Endothelial cell of umbilical vein (primary cell): Measurements from ENCODE around the gene CD74. TPM values are rescaled to one million over a fixed set of nuclear protein-coding genes. Genes with fewer than 3 reads are reported as not detected.

Experiments
- BruUV-seq: library from RNA; stranded (reverse); fragments of 400-500 nt; replicated peaks from 2 replicates; lab custom pipeline; 2021; lab: Mats Ljungman, UMichigan
- CTCF ChIA-PET: fragments of 300-600, 350-600 bp; sonication (Branson Sonifier 250); formaldehyde crosslinking; loops from one replicate; lab custom pipeline; 2021; ENCODE audit warnings: antibody characterized with exemption, inconsistent platforms; lab: Charles Lee
- POLR2A ChIA-PET: fragments of 300-600, 350-600 bp; sonication (Branson Sonifier 250); formaldehyde crosslinking; loops from one replicate; lab custom pipeline; 2021; ENCODE audit warnings: antibody characterized with exemption, inconsistent platforms; lab: Charles Lee
- DNase-seq: peaks from one replicate; pipeline ENCODE4 v3.0.0-alpha.2; 2011; ENCODE audit warnings: low read depth, low spot score
- FAIRE-seq: peaks from 2 replicates; lab custom pipeline; 2011; peaks lifted over from hg19 to GRCh38; lab: Jason Lieb, UNC
- H2AFZ ChIP-seq: 2 replicates; pipeline ENCODE4 v1.6.0; 2012; ENCODE audit warnings: low read depth, low read length, control low read depth, inconsistent platforms
- H3K27ac ChIP-seq: 2 replicates; pipeline ENCODE4 v1.5.1; 2011; ENCODE audit warnings: low read depth, mild to moderate bottlenecking, control low read depth, low read length, moderate library complexity; ENCODE audit not compliant: insufficient read depth
- H3K27me3 ChIP-seq, 2 experiments: 2 replicates each; pipeline versions ENCODE4 v1.6.0 to v1.6.1; 2011; ENCODE audit warnings: low read length in 2 of 2, mixed read lengths in 1 of 2; ENCODE audit not compliant: control insufficient read depth in 2 of 2, insufficient read depth in 2 of 2
- H3K36me3 ChIP-seq, 2 experiments: 2 replicates in 1 of 2; 3 replicates in 1 of 2; pipeline ENCODE4 v1.5.1; 2011; ENCODE audit warnings: low read length in 2 of 2, mild to moderate bottlenecking in 1 of 2, moderate library complexity in 1 of 2; ENCODE audit not compliant: control insufficient read depth in 2 of 2, insufficient read depth in 2 of 2; ENCODE audit errors: extremely low read depth in 1 of 2
- H3K4me1 ChIP-seq: 3 replicates; pipeline ENCODE4 v1.5.1; 2011; ENCODE audit warnings: mild to moderate bottlenecking, low read length; ENCODE audit not compliant: control insufficient read depth, insufficient read depth; ENCODE audit errors: extremely low read depth
- H3K4me2 ChIP-seq: 2 replicates; pipeline ENCODE4 v1.6.1; 2011; ENCODE audit warnings: low read length, control low read depth, mixed read lengths; ENCODE audit not compliant: insufficient read depth
- H3K4me3 ChIP-seq, 3 experiments: fragments of 200-600 bp in 1 of 3; sonication (generic), shearing (Covaris generic) in 1 of 3; replicated peaks in 1 of 3; 2 replicates each; pipeline ENCODE4 v1.5.1; 2011 to 2016; ENCODE audit warnings: control low read depth in 3 of 3, low read length in 3 of 3, mild to moderate bottlenecking in 2 of 3, inconsistent platforms in 1 of 3, low read depth in 1 of 3, moderate library complexity in 1 of 3; ENCODE audit not compliant: insufficient read depth in 1 of 3
- H3K79me2 ChIP-seq: 2 replicates; pipeline ENCODE4 v1.6.0; 2012; ENCODE audit warnings: low read length, inconsistent platforms; ENCODE audit not compliant: control insufficient read depth, insufficient read depth
- H3K9ac ChIP-seq: replicated peaks from 2 replicates; pipeline ENCODE3; 2011; ENCODE audit warnings: low read length, control low read depth; ENCODE audit not compliant: insufficient read depth; ENCODE audit errors: extremely low read depth
- H3K9me1 ChIP-seq: replicated peaks from 3 replicates; pipeline ENCODE4 v1.6.0; 2011; ENCODE audit warnings: mild to moderate bottlenecking, low read length; ENCODE audit not compliant: control insufficient read depth, insufficient read depth; ENCODE audit errors: extremely low read depth
- H3K9me3 ChIP-seq: replicated peaks from 2 replicates; pipeline ENCODE4 v1.5.1; 2012; ENCODE audit warnings: low read length, inconsistent platforms; ENCODE audit not compliant: control insufficient read depth, insufficient read depth
- H4K20me1 ChIP-seq: replicated peaks from 2 replicates; pipeline ENCODE3; 2011; ENCODE audit warnings: mild to moderate bottlenecking, low read length; ENCODE audit not compliant: control insufficient read depth, insufficient read depth; ENCODE audit errors: extremely low read depth
- EZH2 ChIP-seq: IDR thresholded peaks from 2 replicates; pipeline ENCODE4 v1.6.1; 2012; ENCODE audit warnings: borderline replicate concordance, low read depth, mild to moderate bottlenecking, moderate library complexity, low read length, inconsistent platforms; ENCODE audit not compliant: severe bottlenecking
- FOS ChIP-seq: IDR thresholded peaks from 2 replicates; pipeline ENCODE4 v1.6.1; 2011; ENCODE audit warnings: mild to moderate bottlenecking, low read length, moderate library complexity, borderline replicate concordance; ENCODE audit not compliant: insufficient read depth
- GATA2 ChIP-seq: IDR thresholded peaks from 2 replicates; pipeline ENCODE4 v1.7.0; 2011; ENCODE audit warnings: low read depth, mild to moderate bottlenecking, moderate library complexity, mixed read lengths, low read length; ENCODE audit not compliant: insufficient read length, insufficient read depth
- JUN ChIP-seq: IDR thresholded peaks from 2 replicates; pipeline ENCODE4 v1.6.1; 2011; ENCODE audit warnings: borderline replicate concordance, low read depth; ENCODE audit not compliant: insufficient read length, insufficient read depth
- MAX ChIP-seq: IDR thresholded peaks from 2 replicates; pipeline ENCODE4 v1.6.1; 2011; ENCODE audit not compliant: insufficient read depth, insufficient read length
- MYC ChIP-seq: IDR thresholded peaks from one replicate; pipeline ENCODE4 v1.6.1; 2011; ENCODE audit warnings: mild to moderate bottlenecking, low read depth, low read length
- POLR2A ChIP-seq: IDR thresholded peaks from 2 replicates; pipeline ENCODE4 v1.6.1; 2012; ENCODE audit warnings: low read depth, mild to moderate bottlenecking, control low read depth, low read length
- POLR2AphosphoS5 ChIP-seq: IDR thresholded peaks from 2 replicates; pipeline ENCODE4 v1.6.1; 2012; ENCODE audit warnings: low read depth, mild to moderate bottlenecking, control low read depth, low read length, moderate library complexity; ENCODE audit not compliant: insufficient read depth
- dilution Hi-C: fragments of 300-500 bp; cut with MboI; formaldehyde crosslinking; loops from one replicate; pipeline ENCODE4 v1.15.0; 2019; ENCODE audit warnings: low sequenced_read_pairs; ENCODE audit not compliant: extremely low pct_ligation_motif_present
- intact Hi-C: fragments of 100-400 bp; cut with micrococcal nuclease; formaldehyde crosslinking; loops from one replicate; pipeline ENCODE4 v1.10.0; 2022
- polyA plus RNA-seq, 4 experiments: library from polyadenylated mRNA; depleted of rRNA in 3 of 4; stranded (reverse) in 3 of 4; unstranded in 1 of 4; fragments of >200 nt; gene quantifications; 2 replicates each; pipeline versions ENCODE4 v1.2.1 to v1.2.3, GENCODE V29; 2011 to 2012; ENCODE audit warnings: missing spikeins in 1 of 4
- total RNA-seq: library from RNA; stranded (reverse); gene quantifications from 2 replicates; pipeline ENCODE4 v1.2.3, GENCODE V29; 2021
- TF ChIP-seq, protein P1 (sequence below), 2 donors: IDR thresholded peaks; 1 replicate in 1 of 2; 2 replicates in 1 of 2; pipeline ENCODE4 v1.5.1; 2011; ENCODE audit warnings: low read length in 2 of 2, mild to moderate bottlenecking in 2 of 2, moderate library complexity in 2 of 2, control low read depth in 1 of 2, inconsistent platforms in 1 of 2, low read depth in 1 of 2; ENCODE audit not compliant: insufficient read depth in 1 of 2; ENCODE audit errors: extremely low read depth in 1 of 2

Gene CD74
- total and polyA plus RNA-seq, 2 donors (not counting 3 experiments of a cell fraction or from before 2014, with no cell fraction given) = 0.62 to 1.3 TPM

DNA sequence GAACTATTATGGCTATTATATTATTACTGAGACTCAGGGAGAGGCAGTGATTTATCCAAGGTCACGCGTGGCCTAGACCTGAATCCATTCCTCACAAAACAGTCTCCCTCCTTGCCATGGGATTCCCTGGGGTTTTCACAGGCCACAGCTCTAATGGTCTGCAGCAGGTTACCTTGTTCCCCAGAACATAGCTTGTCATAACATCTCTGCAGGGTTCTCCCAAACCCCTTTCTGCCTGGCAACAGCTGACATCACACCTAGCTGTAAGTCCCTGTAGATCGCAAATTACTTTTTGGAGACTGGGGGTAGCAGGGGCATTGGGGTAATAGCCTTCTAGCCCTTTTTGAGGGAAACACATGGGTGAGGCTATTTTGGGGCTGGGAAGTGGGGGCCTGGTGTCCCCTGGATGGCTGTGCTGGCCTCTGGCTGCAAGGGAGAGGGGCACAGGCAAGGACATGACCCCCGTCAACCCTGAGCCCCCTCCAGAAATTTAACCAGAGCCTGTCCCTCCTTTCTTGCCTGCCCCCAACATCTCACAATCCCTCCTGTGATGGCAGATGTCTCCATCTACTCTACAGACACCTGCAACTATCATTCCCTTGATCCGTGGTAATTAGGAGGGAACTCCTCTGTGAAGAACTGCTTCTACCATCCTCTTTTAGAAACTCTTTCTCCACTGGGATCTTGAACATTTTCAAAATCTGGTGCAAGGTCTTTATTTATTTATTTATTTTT is 1.3 kb downstream of the CD74 start:
- no peak overlapping the region for H3K4me2 ChIP-seq
- dilution Hi-C loops = no loop called here
- CTCF ChIA-PET = interaction anchor here (0.8 to 2.0 kb wide), 7 partner anchors 11 to 39 kb away, joined by 3 to 9 read pairs (median 5); no protein-coding TSS in a partner anchor

More for the DNA sequence above, 1.3 kb downstream of the CD74 start:
- no peaks in the 10 kb centered on the region for H4K20me1 ChIP-seq
- FAIRE-seq (no peak), DNase-seq (no peak)
- TF ChIP-seq JUN = no peak
- TF ChIP-seq MYC = no peak
- TF ChIP-seq POLR2AphosphoS5 = no peak
- TF ChIP-seq GATA2 = no peak
- TF ChIP-seq, protein P1, sequence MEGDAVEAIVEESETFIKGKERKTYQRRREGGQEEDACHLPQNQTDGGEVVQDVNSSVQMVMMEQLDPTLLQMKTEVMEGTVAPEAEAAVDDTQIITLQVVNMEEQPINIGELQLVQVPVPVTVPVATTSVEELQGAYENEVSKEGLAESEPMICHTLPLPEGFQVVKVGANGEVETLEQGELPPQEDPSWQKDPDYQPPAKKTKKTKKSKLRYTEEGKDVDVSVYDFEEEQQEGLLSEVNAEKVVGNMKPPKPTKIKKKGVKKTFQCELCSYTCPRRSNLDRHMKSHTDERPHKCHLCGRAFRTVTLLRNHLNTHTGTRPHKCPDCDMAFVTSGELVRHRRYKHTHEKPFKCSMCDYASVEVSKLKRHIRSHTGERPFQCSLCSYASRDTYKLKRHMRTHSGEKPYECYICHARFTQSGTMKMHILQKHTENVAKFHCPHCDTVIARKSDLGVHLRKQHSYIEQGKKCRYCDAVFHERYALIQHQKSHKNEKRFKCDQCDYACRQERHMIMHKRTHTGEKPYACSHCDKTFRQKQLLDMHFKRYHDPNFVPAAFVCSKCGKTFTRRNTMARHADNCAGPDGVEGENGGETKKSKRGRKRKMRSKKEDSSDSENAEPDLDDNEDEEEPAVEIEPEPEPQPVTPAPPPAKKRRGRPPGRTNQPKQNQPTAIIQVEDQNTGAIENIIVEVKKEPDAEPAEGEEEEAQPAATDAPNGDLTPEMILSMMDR (IDR thresholded peaks at IDR 0.05; ENCODE audit: extremely low read depth in 1 of 2, insufficient read depth in 1 of 2, low read depth in 1 of 2, low read length in 2 of 2) = no peak
- no peak for TF ChIP-seq EZH2
- no peak for TF ChIP-seq MAX
- no peak for TF ChIP-seq FOS
- no peak for TF ChIP-seq POLR2A
- H3K4me3 ChIP-seq = no peak overlapping the region
- no peaks in the 10 kb centered on the region for H3K36me3 ChIP-seq
- BruUV-seq = no TSS peak
- no peaks in the 10 kb centered on the region for H3K79me2 ChIP-seq
- POLR2A ChIA-PET = interaction anchor here (0.5 kb wide), 1 partner anchor 946 kb away, joined by 3 read pairs; no protein-coding TSS in a partner anchor
- no peak overlapping the region for H3K9ac ChIP-seq
- no peaks in the 10 kb centered on the region for H3K9me3 ChIP-seq
- H3K27ac ChIP-seq = no peak overlapping the region
- peaks cover 4% of the 10 kb centered on the region for H3K4me1 ChIP-seq
- H2AFZ ChIP-seq = no peak overlapping the region
- no peaks in the 10 kb centered on the region for H3K9me1 ChIP-seq
- intact Hi-C loops = no loop called here
- H3K27me3 ChIP-seq = no peaks in the 10 kb centered on the region
